ENCODE measurements around the gene SEMA4C. TPM values are rescaled to one million over a fixed set of nuclear protein-coding genes. Genes with fewer than 3 reads are reported as not detected.

Gene SEMA4C
- total and polyA plus RNA-seq, 9 of the 15 experiments (the other 6 are each of a cell fraction or from before 2014, with no cell fraction given): 0.32 to 59.7 (median 23.9) TPM

DNA sequence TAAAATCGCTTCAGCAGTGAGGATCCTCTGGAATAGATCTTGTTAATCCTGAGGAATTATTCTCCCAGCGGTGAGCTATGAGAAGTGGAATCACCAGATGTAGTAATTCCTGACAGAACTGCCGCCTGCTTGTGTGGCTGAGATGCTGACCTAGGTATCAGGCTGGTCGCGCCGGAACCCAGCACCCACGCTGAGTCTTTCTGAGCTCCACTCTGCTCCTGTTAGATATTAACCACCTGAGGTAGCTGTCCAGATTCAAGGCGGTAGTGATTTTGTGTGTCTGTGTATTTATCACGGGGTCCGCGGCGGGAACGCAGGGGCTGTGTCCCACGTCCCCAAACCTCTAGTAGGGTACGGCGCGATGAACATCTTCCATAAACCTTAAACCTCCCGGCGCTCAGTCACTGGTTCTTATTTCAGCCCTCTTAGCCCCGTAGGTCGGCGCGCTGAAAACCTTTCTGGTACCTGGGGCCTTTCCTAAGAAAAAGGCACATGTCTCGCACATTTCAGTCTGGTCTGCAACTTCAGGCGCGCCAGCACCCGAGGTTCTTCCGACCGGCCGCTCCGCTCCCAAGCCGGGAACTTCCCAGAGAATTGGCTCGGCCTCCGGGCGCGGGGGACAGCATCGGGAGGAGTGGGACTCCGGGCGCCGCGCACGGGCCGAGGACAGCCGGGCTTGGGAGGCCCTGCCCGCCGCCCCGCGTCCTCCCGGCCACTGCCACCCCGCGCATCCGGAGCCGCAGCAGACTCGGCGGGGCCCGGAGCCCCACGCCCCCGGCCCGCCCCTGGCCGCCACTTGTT lies 54.4 kb downstream of the SEMA4C start:
- Histone ChIP-seq H3K4me3 (peak overlapping the region; percentile 80), H4K20me1 (replicated peaks; ENCODE audit: control insufficient read depth, insufficient read depth, low read length) (peaks cover 34% of the 10 kb centered on the region), H3K36me3 (ENCODE audit: control insufficient read depth, insufficient read depth, low read length) (peaks cover 18% of the 10 kb centered on the region), H3K27ac (ENCODE audit: extremely low read depth, low read depth, low read length) (peak overlapping the region; percentile 58; the same call in 2 of the 3 replicates), H3K4me1 (replicated peaks in 1 of 2; ENCODE audit: control insufficient read depth in 2 of 2, insufficient read depth in 2 of 2, low read length in 2 of 2) (peaks cover 35 to 49% of the 10 kb centered on the region in 2 experiments), H3K9me1 (ENCODE audit: control insufficient read depth, insufficient read depth, low read length) (peaks cover 24% of the 10 kb centered on the region), H2AFZ (ENCODE audit: low read depth, low read length) (peak overlapping the region; percentile 82), H3K4me2 (ENCODE audit: insufficient read depth, low read length) (peak overlapping the region; percentile 90), H3K79me2 (ENCODE audit: control insufficient read depth, insufficient read depth, low read length) (peaks cover 36% of the 10 kb centered on the region), H3K9ac (ENCODE audit: insufficient read depth in 1 of 2, low read depth in 2 of 2, low read length in 2 of 2) (peak overlapping the region; percentile 60 to 84; a peak in 3 of 4 replicates), H3K9me3 (replicated peaks; ENCODE audit: control insufficient read depth, insufficient read depth, low read depth, low read length) (no peaks in the 10 kb centered on the region), H3K27me3 (ENCODE audit: control insufficient read depth in 2 of 2, insufficient read depth in 2 of 2, low read length in 2 of 2) (no peaks in the 10 kb centered on the region)
- TSS peak; percentile 83 for BruUV-seq (replicated peaks)
- POLR2A ChIA-PET: interaction anchor here (0.6 to 1.5 kb wide), 5 partner anchors 12 to 266 kb away, joined by 3 to 4 read pairs (median 4); no protein-coding TSS in a partner anchor
- ATAC-seq (peak; percentile 3), DNase-seq (ENCODE audit: extremely low read depth in 1 of 4, low spot score in 3 of 4) (peak in 2 of 4 experiments; percentile 30 to 48), FAIRE-seq (peak; percentile 64)
- in situ Hi-C loops (cut with MboI): no loop called here
- CTCF ChIA-PET (ENCODE audit: low intra/inter-chr PET ratio): no interaction called here
- intact Hi-C loops (cut with micrococcal nuclease): loop anchor here (5.0 kb wide), 1 partner anchor 53 kb away; the partner anchor contains the start of gene CNNM4
- under 1% methylated on average over 38 of the region's 60 CpGs for WGBS (ENCODE audit: insufficient coverage, low coverage, missing lambda C conversion rate)
- TF ChIP-seq SAP30 (IDR thresholded peaks at IDR 0.05; ENCODE audit: borderline replicate concordance, insufficient read depth, low read depth, low read length, poor library complexity, severe bottlenecking) (no peak), ZBTB17 (CRISPR knock-in tag; IDR thresholded peaks at IDR 0.05) (0 out of 2 replicates have a peak, but pooled peaks have one; percentile 27), PHF8 (IDR thresholded peaks at IDR 0.05; ENCODE audit: borderline replicate concordance, low read length) (peak; percentile 67; the same call in 1 of the 2 replicates), ARHGAP35 (IDR thresholded peaks at IDR 0.05; ENCODE audit: partially characterized antibody) (no peak), MYC (IDR thresholded peaks at IDR 0.05; ENCODE audit: low read depth, low read length) (peak; percentile 51), MYC (CRISPR knock-in tag; IDR thresholded peaks at IDR 0.05; ENCODE audit: borderline replicate concordance, low read depth) (0 out of 2 replicates have a peak, but pooled peaks have one; percentile 60), ZBTB1 (CRISPR knock-in tag; IDR thresholded peaks at IDR 0.05; ENCODE audit: borderline replicate concordance, low read depth) (no peak), ZNF3 (CRISPR knock-in tag; IDR thresholded peaks at IDR 0.05) (no peak), ZNF146 (CRISPR knock-in tag; IDR thresholded peaks at IDR 0.05; ENCODE audit: unreplicated experiment) (no peak), L3MBTL2 (IDR thresholded peaks at IDR 0.05) (peak; percentile 71; the same call in 1 of the 2 replicates), NR2C2 (CRISPR knock-in tag; IDR thresholded peaks at IDR 0.05) (no peak), NR2C2 (tag; IDR thresholded peaks at IDR 0.05) (peak; percentile 28; the same call in 1 of the 2 replicates)
- TF ChIP-seq, protein P1, sequence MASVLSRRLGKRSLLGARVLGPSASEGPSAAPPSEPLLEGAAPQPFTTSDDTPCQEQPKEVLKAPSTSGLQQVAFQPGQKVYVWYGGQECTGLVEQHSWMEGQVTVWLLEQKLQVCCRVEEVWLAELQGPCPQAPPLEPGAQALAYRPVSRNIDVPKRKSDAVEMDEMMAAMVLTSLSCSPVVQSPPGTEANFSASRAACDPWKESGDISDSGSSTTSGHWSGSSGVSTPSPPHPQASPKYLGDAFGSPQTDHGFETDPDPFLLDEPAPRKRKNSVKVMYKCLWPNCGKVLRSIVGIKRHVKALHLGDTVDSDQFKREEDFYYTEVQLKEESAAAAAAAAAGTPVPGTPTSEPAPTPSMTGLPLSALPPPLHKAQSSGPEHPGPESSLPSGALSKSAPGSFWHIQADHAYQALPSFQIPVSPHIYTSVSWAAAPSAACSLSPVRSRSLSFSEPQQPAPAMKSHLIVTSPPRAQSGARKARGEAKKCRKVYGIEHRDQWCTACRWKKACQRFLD (CRISPR knock-in tag; IDR thresholded peaks at IDR 0.05): no peak
- TF ChIP-seq, protein P2, sequence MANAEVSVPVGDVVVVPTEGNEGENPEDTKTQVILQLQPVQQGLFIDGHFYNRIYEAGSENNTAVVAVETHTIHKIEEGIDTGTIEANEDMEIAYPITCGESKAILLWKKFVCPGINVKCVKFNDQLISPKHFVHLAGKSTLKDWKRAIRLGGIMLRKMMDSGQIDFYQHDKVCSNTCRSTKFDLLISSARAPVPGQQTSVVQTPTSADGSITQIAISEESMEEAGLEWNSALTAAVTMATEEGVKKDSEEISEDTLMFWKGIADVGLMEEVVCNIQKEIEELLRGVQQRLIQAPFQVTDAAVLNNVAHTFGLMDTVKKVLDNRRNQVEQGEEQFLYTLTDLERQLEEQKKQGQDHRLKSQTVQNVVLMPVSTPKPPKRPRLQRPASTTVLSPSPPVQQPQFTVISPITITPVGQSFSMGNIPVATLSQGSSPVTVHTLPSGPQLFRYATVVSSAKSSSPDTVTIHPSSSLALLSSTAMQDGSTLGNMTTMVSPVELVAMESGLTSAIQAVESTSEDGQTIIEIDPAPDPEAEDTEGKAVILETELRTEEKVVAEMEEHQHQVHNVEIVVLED (CRISPR knock-in tag; IDR thresholded peaks at IDR 0.05): no peak
- TF ChIP-seq, protein P3, sequence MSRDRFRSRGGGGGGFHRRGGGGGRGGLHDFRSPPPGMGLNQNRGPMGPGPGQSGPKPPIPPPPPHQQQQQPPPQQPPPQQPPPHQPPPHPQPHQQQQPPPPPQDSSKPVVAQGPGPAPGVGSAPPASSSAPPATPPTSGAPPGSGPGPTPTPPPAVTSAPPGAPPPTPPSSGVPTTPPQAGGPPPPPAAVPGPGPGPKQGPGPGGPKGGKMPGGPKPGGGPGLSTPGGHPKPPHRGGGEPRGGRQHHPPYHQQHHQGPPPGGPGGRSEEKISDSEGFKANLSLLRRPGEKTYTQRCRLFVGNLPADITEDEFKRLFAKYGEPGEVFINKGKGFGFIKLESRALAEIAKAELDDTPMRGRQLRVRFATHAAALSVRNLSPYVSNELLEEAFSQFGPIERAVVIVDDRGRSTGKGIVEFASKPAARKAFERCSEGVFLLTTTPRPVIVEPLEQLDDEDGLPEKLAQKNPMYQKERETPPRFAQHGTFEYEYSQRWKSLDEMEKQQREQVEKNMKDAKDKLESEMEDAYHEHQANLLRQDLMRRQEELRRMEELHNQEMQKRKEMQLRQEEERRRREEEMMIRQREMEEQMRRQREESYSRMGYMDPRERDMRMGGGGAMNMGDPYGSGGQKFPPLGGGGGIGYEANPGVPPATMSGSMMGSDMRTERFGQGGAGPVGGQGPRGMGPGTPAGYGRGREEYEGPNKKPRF (IDR thresholded peaks at IDR 0.05; ENCODE audit: low read depth, low read length): no peak
